CD14-positive monocyte (primary cell): ENCODE measurements around the gene ACOT7. TPM values are rescaled to one million over a fixed set of nuclear protein-coding genes. Genes with fewer than 3 reads are reported as not detected.

Source experiments
- DNase-seq, 3 donors: peaks; one replicate each; pipeline ENCODE4 v3.0.0-alpha.2; 2011 to 2022
- H2AFZ ChIP-seq: 2 replicates; pipeline ENCODE4 v1.6.0; 2012; ENCODE audit warnings: mild to moderate bottlenecking, low read depth, low read length, inconsistent platforms; ENCODE audit not compliant: insufficient read depth, poor library complexity, severe bottlenecking
- H3K27ac ChIP-seq, 2 donors: 1 replicate in 1 of 2; 2 replicates in 1 of 2; pipeline ENCODE4 v1.5.1; 2012 to 2013; ENCODE audit warnings: low read length in 2 of 2, control low read depth in 1 of 2, inconsistent platforms in 1 of 2, low read depth in 1 of 2, mild to moderate bottlenecking in 1 of 2
- H3K27me3 ChIP-seq, 2 donors: one replicate each; pipeline versions ENCODE4 v1.6.0 to v1.6.1; 2011 to 2013; ENCODE audit warnings: low read length in 2 of 2; ENCODE audit not compliant: control insufficient read depth in 2 of 2, insufficient read depth in 2 of 2
- H3K36me3 ChIP-seq, 2 donors: replicated peaks in 1 of 2; 1 replicate in 1 of 2; 2 replicates in 1 of 2; pipeline versions ENCODE4 v1.5.1 to v1.6.1; 2012 to 2013; ENCODE audit warnings: low read length in 2 of 2, control low read depth in 1 of 2, inconsistent platforms in 1 of 2, mild to moderate bottlenecking in 1 of 2; ENCODE audit not compliant: insufficient read depth in 2 of 2, control insufficient read depth in 1 of 2
- H3K4me1 ChIP-seq, 2 donors: 1 replicate in 1 of 2; 2 replicates in 1 of 2; pipeline versions ENCODE4 v1.5.1 to v1.6.1; 2012 to 2013; ENCODE audit warnings: low read length in 2 of 2, control low read depth in 1 of 2, inconsistent platforms in 1 of 2, mild to moderate bottlenecking in 1 of 2, moderate library complexity in 1 of 2; ENCODE audit not compliant: insufficient read depth in 2 of 2, control insufficient read depth in 1 of 2
- H3K4me2 ChIP-seq: replicated peaks from 2 replicates; pipeline ENCODE3; 2012; ENCODE audit warnings: low read length, moderate library complexity, mild to moderate bottlenecking; ENCODE audit not compliant: poor library complexity, severe bottlenecking; ENCODE audit errors: extremely low read depth
- H3K4me3 ChIP-seq, 3 experiments: fragments of 200-600 bp in 1 of 3; sonication (generic) in 1 of 3; replicated peaks in 1 of 3; 1 replicate in 2 of 3; 2 replicates in 1 of 3; pipeline ENCODE4 v1.5.1; 2011 to 2013; ENCODE audit warnings: low read length in 3 of 3, mild to moderate bottlenecking in 3 of 3, control low read depth in 2 of 3, low read depth in 2 of 3, inconsistent platforms in 1 of 3, moderate library complexity in 1 of 3
- H3K79me2 ChIP-seq: 2 replicates; pipeline ENCODE4 v1.6.0; 2012; ENCODE audit warnings: mild to moderate bottlenecking, control low read depth, inconsistent platforms, low read length, moderate library complexity; ENCODE audit not compliant: insufficient read depth
- H3K9ac ChIP-seq: 2 replicates; pipeline ENCODE4 v1.6.0; 2017; ENCODE audit warnings: low read length, mild to moderate bottlenecking; ENCODE audit not compliant: insufficient read depth, poor library complexity, severe bottlenecking
- H3K9me3 ChIP-seq, 2 donors: replicated peaks in 1 of 2; 1 replicate in 1 of 2; 2 replicates in 1 of 2; pipeline versions ENCODE4 v1.5.1 to v1.6.1; 2012 to 2013; ENCODE audit warnings: low read length in 2 of 2, control low read depth in 1 of 2; ENCODE audit not compliant: control insufficient read depth in 1 of 2, insufficient read depth in 1 of 2
- H4K20me1 ChIP-seq: 2 replicates; pipeline ENCODE4 v1.6.0; 2012; ENCODE audit warnings: mild to moderate bottlenecking, low read length, control low read depth, moderate library complexity; ENCODE audit not compliant: insufficient read depth
- H3K27ac Mint-ChIP-seq, 7 donors: one replicate each; pipeline ENCODE4 v1.8.0; 2020; ENCODE audit warnings: mild to moderate bottlenecking in 7 of 7, mixed read lengths in 7 of 7, moderate library complexity in 6 of 7, inconsistent platforms in 2 of 7
- H3K27me3 Mint-ChIP-seq, 3 donors: one replicate each; pipeline ENCODE4 v1.8.0; 2021 to 2022; ENCODE audit warnings: low read depth in 3 of 3, mild to moderate bottlenecking in 3 of 3, mixed read lengths in 3 of 3, moderate library complexity in 3 of 3, inconsistent platforms in 1 of 3
- H3K36me3 Mint-ChIP-seq, 2 donors: one replicate each; pipeline ENCODE4 v1.8.0; 2020; ENCODE audit warnings: mixed read lengths in 2 of 2, inconsistent platforms in 1 of 2, mild to moderate bottlenecking in 1 of 2
- H3K4me1 Mint-ChIP-seq: one replicate; pipeline ENCODE4 v1.8.0; 2020; ENCODE audit warnings: mild to moderate bottlenecking, mixed read lengths
- H3K4me3 Mint-ChIP-seq, 2 donors: one replicate each; pipeline ENCODE4 v1.8.0; 2020; ENCODE audit warnings: mild to moderate bottlenecking in 2 of 2, mixed read lengths in 2 of 2, moderate library complexity in 1 of 2
- H3K9me3 Mint-ChIP-seq, 7 donors: one replicate each; pipeline ENCODE4 v1.8.0; 2020 to 2022; ENCODE audit warnings: mixed read lengths in 7 of 7, mild to moderate bottlenecking in 6 of 7, moderate library complexity in 6 of 7, inconsistent platforms in 2 of 7
- CTCF ChIP-seq: fragments of 200-600 bp; IDR thresholded peaks from one replicate; pipeline ENCODE4 v1.8.0; 2022; ENCODE audit warnings: antibody characterized with exemption, mild to moderate bottlenecking
- WGBS: methylation state at CpG from one replicate; pipeline ENCODE4 v1.1.5; 2013; ENCODE audit warnings: missing lambda C conversion rate; ENCODE audit not compliant: insufficient coverage; 5-methylcytosine and 5-hydroxymethylcytosine counted together
- intact Hi-C, 2 donors: fragments of 100-400 bp; cut with micrococcal nuclease; formaldehyde crosslinking; loops; one replicate each; pipeline versions ENCODE4 v1.15.0 to v1.15.1; 2023
- polyA plus RNA-seq, 3 donors: library from polyadenylated mRNA; depleted of rRNA in 1 of 3; unstranded in 2 of 3; stranded (reverse) in 1 of 3; fragments of 300-500 nt in 2 of 3; fragments of >200 nt in 1 of 3; fragmentation: Illumina TruSeq in 2 of 3; gene quantifications; 1 replicate in 2 of 3; 2 replicates in 1 of 3; pipeline ENCODE4 v1.2.3, GENCODE V29; 2012 to 2021

ACOT7 gene
- polyA plus RNA-seq, 3 donors: 0.63 to 4.3 (median 1.4) TPM

GRCh38 chr1:6273380-6273891 lies 120.1 kb downstream of the ACOT7 start:
- TF ChIP-seq CTCF: no peak
- 86% methylated on average over 13 of the region's 19 CpGs for WGBS
- Mint-ChIP-seq H3K27ac (no peak overlapping the region), H3K4me3 (no peak overlapping the region), H3K27me3 (no peaks in the 10 kb centered on the region), H3K9me3 (no peaks in the 10 kb centered on the region), H3K36me3 (no peaks in the 10 kb centered on the region), H3K4me1 (no peaks in the 10 kb centered on the region)
- Histone ChIP-seq H3K4me2 (no peak overlapping the region), H2AFZ (no peak overlapping the region), H3K9me3 (no peaks in the 10 kb centered on the region), H3K36me3 (no peaks in the 10 kb centered on the region), H3K27me3 (no peaks in the 10 kb centered on the region), H3K4me3 (no peak overlapping the region), H3K4me1 (no peaks in the 10 kb centered on the region), H4K20me1 (no peaks in the 10 kb centered on the region), H3K79me2 (no peaks in the 10 kb centered on the region), H3K27ac (no peak overlapping the region), H3K9ac (no peak overlapping the region)
- intact Hi-C loops: no loop called here
- no peak for DNase-seq

GRCh38 chr1:6272868-6273267 lies 120.7 kb downstream of the ACOT7 start:
- Mint-ChIP-seq H3K9me3 (no peaks in the 10 kb centered on the region), H3K36me3 (no peaks in the 10 kb centered on the region), H3K27ac (no peak overlapping the region), H3K4me1 (no peaks in the 10 kb centered on the region), H3K27me3 (no peaks in the 10 kb centered on the region), H3K4me3 (no peak overlapping the region)
- no peak for TF ChIP-seq CTCF
- Histone ChIP-seq H4K20me1 (no peaks in the 10 kb centered on the region), H3K4me2 (no peak overlapping the region), H3K27me3 (no peaks in the 10 kb centered on the region), H3K4me3 (no peak overlapping the region), H3K9me3 (no peaks in the 10 kb centered on the region), H3K79me2 (no peaks in the 10 kb centered on the region), H3K9ac (no peak overlapping the region), H2AFZ (no peak overlapping the region), H3K4me1 (no peaks in the 10 kb centered on the region), H3K36me3 (no peaks in the 10 kb centered on the region), H3K27ac (no peak overlapping the region)
- intact Hi-C loops: no loop called here
- DNase-seq: no peak
- WGBS: 99% methylated on average over 6 of the region's 6 CpGs
